Activated T-cell treated with anti-CD3 and anti-CD28 coated beads, Interleukin-2, amount 50 U/mL, for 4 hours (primary cell): ENCODE results near the gene ZFR2. TPM values are rescaled to one million over a fixed set of nuclear protein-coding genes. Genes with fewer than 3 reads are reported as not detected.

Source experiments
- ATAC-seq, 2 donors: fragments of 200-7000 bp; cut with Tn5 transposase; one replicate each; pipeline ENCODE4 v1.10.0; 2021
- DNase-seq: peaks from one replicate; pipeline ENCODE4 v3.0.0-alpha.2; 2020
- H3K27me3 Mint-ChIP-seq: one replicate; pipeline ENCODE4 v1.8.0; 2021; ENCODE audit warnings: low read depth, mixed read lengths
- H3K36me3 Mint-ChIP-seq: one replicate; pipeline ENCODE4 v1.8.0; 2022; ENCODE audit warnings: mixed read lengths; ENCODE audit not compliant: insufficient read depth
- H3K4me1 Mint-ChIP-seq: one replicate; pipeline ENCODE4 v1.8.0; 2021; ENCODE audit warnings: low read depth, mixed read lengths
- H3K4me3 Mint-ChIP-seq: one replicate; pipeline ENCODE4 v1.8.0; 2021; ENCODE audit warnings: mild to moderate bottlenecking, moderate library complexity, mixed read lengths
- H3K9me3 Mint-ChIP-seq: one replicate; pipeline ENCODE4 v1.8.0; 2021; ENCODE audit warnings: mixed read lengths
- total RNA-seq, 3 donors: library from RNA; stranded (reverse); gene quantifications; one replicate each; pipeline ENCODE4 v1.2.1, GENCODE V29; 2021

Gene ZFR2
- total RNA-seq, 3 donors from 2014 or later: 0.53 to 1.1 (median 0.90) TPM

GRCh38 chr19:3857449-3858003, 11.3 kb downstream of the ZFR2 start:
- H3K27me3 Mint-ChIP-seq: no peaks in the 10 kb centered on the region
- no peak overlapping the region for H3K4me3 Mint-ChIP-seq
- DNase-seq (no peak), ATAC-seq (no peak)
- no peaks in the 10 kb centered on the region for H3K4me1 Mint-ChIP-seq
- no peaks in the 10 kb centered on the region for H3K9me3 Mint-ChIP-seq
- H3K36me3 Mint-ChIP-seq: no peaks in the 10 kb centered on the region

GRCh38 chr19:3855320-3855719, 13.5 kb downstream of the ZFR2 start:
- no peak overlapping the region for H3K4me3 Mint-ChIP-seq

GRCh38 chr19:3852614-3853254, 16.1 kb downstream of the ZFR2 start:
- ATAC-seq (peak in 1 of 2 donors; percentile 62), DNase-seq (peak; percentile 35)
- H3K4me3 Mint-ChIP-seq: no peak overlapping the region
- H3K9me3 Mint-ChIP-seq: peaks cover 4% of the 10 kb centered on the region
- no peaks in the 10 kb centered on the region for H3K4me1 Mint-ChIP-seq
- H3K36me3 Mint-ChIP-seq: no peaks in the 10 kb centered on the region
- H3K27me3 Mint-ChIP-seq: no peaks in the 10 kb centered on the region

More at GRCh38 chr19:3855320-3855719, 13.5 kb downstream of the ZFR2 start:
- no peak for DNase-seq
- no peaks in the 10 kb centered on the region for H3K27me3 Mint-ChIP-seq
- H3K36me3 Mint-ChIP-seq: no peaks in the 10 kb centered on the region
- peaks cover 4% of the 10 kb centered on the region for H3K9me3 Mint-ChIP-seq
- no peaks in the 10 kb centered on the region for H3K4me1 Mint-ChIP-seq
- no peak for ATAC-seq

GRCh38 chr19:3852177-3852511, 16.7 kb downstream of the ZFR2 start:
- Mint-ChIP-seq H3K4me1 (no peaks in the 10 kb centered on the region), H3K27me3 (peaks cover 1% of the 10 kb centered on the region), H3K4me3 (no peak overlapping the region), H3K36me3 (no peaks in the 10 kb centered on the region), H3K9me3 (peaks cover 4% of the 10 kb centered on the region)
- no peak for ATAC-seq
- DNase-seq: no peak

GRCh38 chr19:3851254-3852176, 17.3 kb downstream of the ZFR2 start:
- DNase-seq (no peak), ATAC-seq (no peak)
- Mint-ChIP-seq H3K4me1 (no peaks in the 10 kb centered on the region), H3K27me3 (peaks cover 1% of the 10 kb centered on the region), H3K4me3 (no peak overlapping the region), H3K36me3 (no peaks in the 10 kb centered on the region), H3K9me3 (peaks cover 4% of the 10 kb centered on the region)

- Mint-ChIP-seq H3K36me3 (no peaks in the 10 kb centered on the region), H3K27me3 (peaks cover 1% of the 10 kb centered on the region), H3K4me3 (no peak overlapping the region), H3K4me1 (no peaks in the 10 kb centered on the region), H3K9me3 (peaks cover 4% of the 10 kb centered on the region)
- no peak for DNase-seq
- ATAC-seq: no peak
These were observed 18.4 kb downstream of the ZFR2 start for GRCh38 chr19:3850320-3850972.

GRCh38 chr19:3849787-3850186, 19.1 kb downstream of the ZFR2 start:
- Mint-ChIP-seq H3K4me3 (no peak overlapping the region), H3K27me3 (peaks cover 1% of the 10 kb centered on the region), H3K4me1 (no peaks in the 10 kb centered on the region), H3K9me3 (peaks cover 4% of the 10 kb centered on the region), H3K36me3 (no peaks in the 10 kb centered on the region)
- ATAC-seq (no peak), DNase-seq (no peak)

- no peaks in the 10 kb centered on the region for H3K4me1 Mint-ChIP-seq
- H3K4me3 Mint-ChIP-seq: no peak overlapping the region
- peak; percentile 52 for DNase-seq
- peak; percentile 72 to 77 for ATAC-seq
- H3K36me3 Mint-ChIP-seq: no peaks in the 10 kb centered on the region
- H3K9me3 Mint-ChIP-seq: peaks cover 4% of the 10 kb centered on the region
- peaks cover 1% of the 10 kb centered on the region for H3K27me3 Mint-ChIP-seq
These were observed 19.7 kb downstream of the ZFR2 start for GRCh38 chr19:3849092-3849491.

GRCh38 chr19:3844596-3844995, 24.2 kb downstream of the ZFR2 start:
- H3K4me1 Mint-ChIP-seq: no peaks in the 10 kb centered on the region
- peaks cover 1% of the 10 kb centered on the region for H3K27me3 Mint-ChIP-seq
- H3K4me3 Mint-ChIP-seq: no peak overlapping the region
- H3K36me3 Mint-ChIP-seq: no peaks in the 10 kb centered on the region
- H3K9me3 Mint-ChIP-seq: no peaks in the 10 kb centered on the region
- DNase-seq: no peak
- ATAC-seq: no peak

- DNase-seq (no peak), ATAC-seq (no peak)
- Mint-ChIP-seq H3K4me1 (no peaks in the 10 kb centered on the region), H3K4me3 (no peak overlapping the region), H3K27me3 (peaks cover 1% of the 10 kb centered on the region), H3K36me3 (no peaks in the 10 kb centered on the region), H3K9me3 (no peaks in the 10 kb centered on the region)
These were observed 25.9 kb downstream of the ZFR2 start for GRCh38 chr19:3842948-3843347.

GRCh38 chr19:3840804-3841203, 28.0 kb downstream of the ZFR2 start:
- Mint-ChIP-seq H3K27me3 (no peaks in the 10 kb centered on the region), H3K4me3 (no peak overlapping the region), H3K4me1 (no peaks in the 10 kb centered on the region), H3K9me3 (no peaks in the 10 kb centered on the region), H3K36me3 (no peaks in the 10 kb centered on the region)
- DNase-seq: no peak
- ATAC-seq: no peak

- DNase-seq (no peak), ATAC-seq (no peak)
These were observed 28.9 kb downstream of the ZFR2 start for GRCh38 chr19:3839941-3840340.

GRCh38 chr19:3838661-3839060, 30.2 kb downstream of the ZFR2 start:
- no peak for ATAC-seq
- Mint-ChIP-seq H3K4me1 (no peaks in the 10 kb centered on the region), H3K27me3 (no peaks in the 10 kb centered on the region), H3K36me3 (no peaks in the 10 kb centered on the region), H3K4me3 (no peak overlapping the region), H3K9me3 (no peaks in the 10 kb centered on the region)
- DNase-seq: no peak

More at GRCh38 chr19:3839941-3840340, 28.9 kb downstream of the ZFR2 start:
- Mint-ChIP-seq H3K36me3 (no peaks in the 10 kb centered on the region), H3K9me3 (no peaks in the 10 kb centered on the region), H3K4me1 (no peaks in the 10 kb centered on the region), H3K4me3 (no peak overlapping the region), H3K27me3 (no peaks in the 10 kb centered on the region)

GRCh38 chr19:3837922-3838321, 30.9 kb downstream of the ZFR2 start:
- H3K36me3 Mint-ChIP-seq: no peaks in the 10 kb centered on the region
- no peak for DNase-seq
- no peak overlapping the region for H3K4me3 Mint-ChIP-seq
- ATAC-seq: no peak
- no peaks in the 10 kb centered on the region for H3K4me1 Mint-ChIP-seq
- H3K9me3 Mint-ChIP-seq: no peaks in the 10 kb centered on the region
- H3K27me3 Mint-ChIP-seq: no peaks in the 10 kb centered on the region
